Esophagus muscularis mucosa (tissue), 4 donors: ENCODE results near the gene UBASH3B. TPM values are rescaled to one million over a fixed set of nuclear protein-coding genes. Genes with fewer than 3 reads are reported as not detected.
A peak's percentile ranks its signal among the peaks of the same experiment; 100 is the strongest.

ENCODE experiments used
- DNase-seq: peaks from one replicate; pipeline ENCODE4 v3.0.0-alpha.2; 2017; ENCODE audit errors: extremely low spot score
- H3K27ac ChIP-seq, 4 donors: fragments of 200-600 bp; sonication (generic); replicated peaks in 1 of 4; 1 replicate in 3 of 4; 2 replicates in 1 of 4; pipeline ENCODE4 v1.5.1; 2016 to 2019; ENCODE audit warnings: mild to moderate bottlenecking in 1 of 4
- H3K27me3 ChIP-seq, 4 donors: fragments of 200-600 bp; sonication (generic); one replicate each; pipeline versions ENCODE4 v1.5.1 to v1.6.0; 2016 to 2019
- H3K36me3 ChIP-seq, 4 donors: fragments of 200-600 bp; sonication (generic); one replicate each; pipeline ENCODE4 v1.5.1; 2016 to 2019
- H3K4me1 ChIP-seq, 4 donors: fragments of 200-600 bp; sonication (generic); one replicate each; pipeline ENCODE4 v1.5.1; 2016 to 2019
- H3K4me3 ChIP-seq, 4 donors: fragments of 200-600 bp; sonication (generic); 1 replicate in 2 of 4; 2 replicates in 2 of 4; pipeline ENCODE4 v1.5.1; 2016 to 2019; ENCODE audit warnings: mild to moderate bottlenecking in 4 of 4, moderate library complexity in 1 of 4
- H3K9me3 ChIP-seq, 4 donors: fragments of 200-600 bp; sonication (generic); 1 replicate in 3 of 4; 2 replicates in 1 of 4; pipeline ENCODE4 v1.5.1; 2016 to 2019
- EP300 ChIP-seq: sonication (generic); formaldehyde crosslinking; IDR thresholded peaks from one replicate; pipeline ENCODE4 v1.6.1; 2017; ENCODE audit warnings: antibody characterized with exemption
- POLR2A ChIP-seq: fragments of 450-650 bp; IDR thresholded peaks from one replicate; pipeline ENCODE4 v1.6.1; 2017; ENCODE audit warnings: antibody characterized with exemption, moderate library complexity, mild to moderate bottlenecking, low read depth
- POLR2AphosphoS5 ChIP-seq, 2 donors: sonication (generic); formaldehyde crosslinking; IDR thresholded peaks; one replicate each; pipeline ENCODE4 v1.6.1; 2017; ENCODE audit warnings: antibody characterized with exemption in 2 of 2
- WGBS: methylation state at CpG from one replicate; pipeline ENCODE4 v1.1.5; 2018; 5-methylcytosine and 5-hydroxymethylcytosine counted together
- intact Hi-C: fragments of 100-400 bp; cut with DNase I; formaldehyde crosslinking; loops from one replicate; pipeline ENCODE4 v1.15.1; 2023
- total RNA-seq, 4 donors: library from RNA; depleted of rRNA; stranded (reverse); fragments of >200 nt; gene quantifications; one replicate each; pipeline versions ENCODE4 v1.1.0 to v1.2.1, GENCODE V29; 2016
- TF ChIP-seq, protein P1 (sequence below), 3 experiments: fragments of 200-600 bp in 2 of 3; fragments of 450-650 bp in 1 of 3; sonication (generic) in 2 of 3; IDR thresholded peaks; one replicate each; pipeline ENCODE4 v1.5.1; 2017 to 2019; ENCODE audit warnings: antibody characterized with exemption in 3 of 3, mild to moderate bottlenecking in 2 of 3, moderate library complexity in 1 of 3

The UBASH3B gene
- total RNA-seq, 4 donors from 2014 or later, result 0.42 to 6.8 (median 1.7) TPM

DNA sequence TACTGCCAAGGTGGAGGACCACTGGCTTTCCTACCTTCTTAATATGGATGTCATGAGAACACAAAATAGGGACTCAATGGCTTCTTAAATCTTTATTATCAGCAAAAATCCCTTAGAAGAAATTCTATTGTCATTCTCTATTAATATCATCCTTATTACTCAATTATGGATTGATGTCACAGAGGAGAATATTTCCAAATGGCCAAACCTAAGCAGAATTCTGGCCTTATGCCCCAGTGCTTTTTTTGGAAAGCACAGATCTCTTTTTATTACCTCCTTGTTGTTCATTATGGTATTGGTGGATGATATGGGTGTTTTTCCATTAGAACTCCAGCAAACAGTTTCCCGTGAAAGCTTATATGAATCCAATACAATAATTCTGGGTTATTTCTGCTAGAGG is 192.7 kb downstream of the UBASH3B start:
- no peaks in the 10 kb centered on the region for H3K4me1 ChIP-seq
- no peak for DNase-seq
- TF ChIP-seq POLR2AphosphoS5 (IDR thresholded peaks at IDR 0.05), result no peak
- no peak for TF ChIP-seq EP300
- TF ChIP-seq, protein P1, sequence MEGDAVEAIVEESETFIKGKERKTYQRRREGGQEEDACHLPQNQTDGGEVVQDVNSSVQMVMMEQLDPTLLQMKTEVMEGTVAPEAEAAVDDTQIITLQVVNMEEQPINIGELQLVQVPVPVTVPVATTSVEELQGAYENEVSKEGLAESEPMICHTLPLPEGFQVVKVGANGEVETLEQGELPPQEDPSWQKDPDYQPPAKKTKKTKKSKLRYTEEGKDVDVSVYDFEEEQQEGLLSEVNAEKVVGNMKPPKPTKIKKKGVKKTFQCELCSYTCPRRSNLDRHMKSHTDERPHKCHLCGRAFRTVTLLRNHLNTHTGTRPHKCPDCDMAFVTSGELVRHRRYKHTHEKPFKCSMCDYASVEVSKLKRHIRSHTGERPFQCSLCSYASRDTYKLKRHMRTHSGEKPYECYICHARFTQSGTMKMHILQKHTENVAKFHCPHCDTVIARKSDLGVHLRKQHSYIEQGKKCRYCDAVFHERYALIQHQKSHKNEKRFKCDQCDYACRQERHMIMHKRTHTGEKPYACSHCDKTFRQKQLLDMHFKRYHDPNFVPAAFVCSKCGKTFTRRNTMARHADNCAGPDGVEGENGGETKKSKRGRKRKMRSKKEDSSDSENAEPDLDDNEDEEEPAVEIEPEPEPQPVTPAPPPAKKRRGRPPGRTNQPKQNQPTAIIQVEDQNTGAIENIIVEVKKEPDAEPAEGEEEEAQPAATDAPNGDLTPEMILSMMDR (IDR thresholded peaks at IDR 0.05), result no peak
- no peak for TF ChIP-seq POLR2A
- H3K36me3 ChIP-seq, result no peaks in the 10 kb centered on the region
- no peak overlapping the region for H3K4me3 ChIP-seq
- no peaks in the 10 kb centered on the region for H3K9me3 ChIP-seq
- intact Hi-C loops, result no loop called here
- H3K27ac ChIP-seq, result no peak overlapping the region
- 88% methylated on average over 1 of the region's 1 CpG for WGBS
- peaks cover 0 to 24% (median 0%) of the 10 kb centered on the region in 4 donors for H3K27me3 ChIP-seq

DNA sequence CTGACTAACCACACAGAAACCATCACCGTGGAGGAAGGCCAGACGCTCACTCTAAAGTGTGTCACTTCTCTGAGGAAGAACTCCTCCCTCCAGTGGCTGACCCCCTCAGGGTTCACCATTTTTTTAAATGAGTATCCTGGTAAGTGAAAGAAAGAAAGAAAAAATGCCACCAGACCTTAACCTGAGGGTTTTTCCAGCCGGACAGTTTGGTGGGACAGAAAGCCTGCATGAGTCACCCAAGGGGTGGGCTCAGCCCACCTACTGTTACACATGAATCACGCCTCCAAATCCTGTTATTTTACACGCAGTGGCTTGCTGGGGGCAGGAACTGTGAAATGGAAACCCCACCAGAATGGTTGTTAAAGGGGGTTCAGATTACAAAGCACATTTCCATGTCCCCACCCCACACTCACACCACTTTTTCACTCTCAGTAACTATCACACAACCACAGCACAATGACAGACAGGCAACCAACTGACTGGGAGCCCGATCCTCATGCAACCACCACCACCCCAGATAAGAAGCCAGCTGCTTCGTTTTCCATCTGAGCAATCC is 194.6 kb downstream of the UBASH3B start:
- no peaks in the 10 kb centered on the region for H3K36me3 ChIP-seq
- intact Hi-C loops, result loop anchor here (5.0 kb wide), 2 partner anchors 53 to 218 kb away; no protein-coding TSS in a partner anchor
- no peak overlapping the region for H3K4me3 ChIP-seq
- H3K27me3 ChIP-seq, result peaks cover 0 to 27% (median 0%) of the 10 kb centered on the region in 4 donors
- peak; percentile 84 for DNase-seq
- H3K9me3 ChIP-seq, result no peaks in the 10 kb centered on the region
- WGBS, result 59% methylated on average over 7 of the region's 7 CpGs
- TF ChIP-seq POLR2A (no peak), POLR2AphosphoS5 (IDR thresholded peaks at IDR 0.05) (no peak), EP300 (no peak)
- TF ChIP-seq, protein P1 (IDR thresholded peaks at IDR 0.05), result no peak
- no peak overlapping the region for H3K27ac ChIP-seq
- H3K4me1 ChIP-seq, result no peaks in the 10 kb centered on the region

- WGBS, result 80% methylated on average over 12 of the region's 12 CpGs
- intact Hi-C loops, result loop anchor here (5.0 kb wide), 2 partner anchors 54 to 219 kb away; no protein-coding TSS in a partner anchor
Observed at GRCh38 chr11:122851366-122851966, 195.9 kb downstream of the UBASH3B start.

DNA sequence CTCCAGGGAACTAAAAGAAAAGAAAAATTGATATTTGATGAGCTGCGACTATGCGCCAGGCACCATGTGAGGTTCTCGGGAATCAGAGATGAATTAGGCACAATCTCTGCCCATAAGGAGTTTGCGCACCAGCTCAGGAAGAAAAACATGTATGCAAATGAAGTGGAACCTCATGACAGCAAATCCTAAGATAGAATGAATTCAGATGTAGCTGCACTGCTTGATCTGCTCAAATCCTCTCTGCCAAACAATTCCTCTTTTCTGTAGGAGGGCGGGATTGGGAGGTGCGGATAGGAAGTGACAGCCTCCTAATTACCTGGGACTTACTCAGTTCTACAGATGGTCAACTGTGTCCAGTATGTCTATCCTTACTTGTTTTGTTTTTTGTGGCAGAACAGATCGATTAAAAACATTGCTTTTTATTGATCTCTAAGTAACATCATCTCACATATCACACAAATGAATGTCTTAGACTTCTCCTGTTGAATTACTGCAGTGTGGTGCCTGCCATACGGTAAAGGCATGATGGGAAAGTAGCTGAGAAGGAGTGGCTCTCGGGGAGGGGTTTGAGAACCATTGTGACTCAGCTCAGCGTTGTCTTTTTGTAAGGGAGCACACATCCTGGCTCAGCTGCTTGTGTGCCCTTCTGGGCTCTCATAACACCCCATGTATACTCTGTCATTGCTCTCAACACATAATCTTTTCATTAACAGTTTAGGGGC is 196.7 kb downstream of the UBASH3B start:
- DNase-seq, result no peak
- intact Hi-C loops, result loop anchor here (5.0 kb wide), 2 partner anchors 55 to 220 kb away; no protein-coding TSS in a partner anchor
- no peaks in the 10 kb centered on the region for H3K9me3 ChIP-seq
- H3K36me3 ChIP-seq, result no peaks in the 10 kb centered on the region
- no peaks in the 10 kb centered on the region for H3K4me1 ChIP-seq
- no peak overlapping the region for H3K4me3 ChIP-seq
- TF ChIP-seq POLR2A (no peak), EP300 (no peak), POLR2AphosphoS5 (IDR thresholded peaks at IDR 0.05) (no peak)
- TF ChIP-seq, protein P1 (IDR thresholded peaks at IDR 0.05), result no peak
- H3K27me3 ChIP-seq, result peaks cover 0 to 27% (median 0%) of the 10 kb centered on the region in 4 donors
- WGBS, result 84% methylated on average over 10 of the region's 10 CpGs
- no peak overlapping the region for H3K27ac ChIP-seq

More at GRCh38 chr11:122851366-122851966, 195.9 kb downstream of the UBASH3B start:
- H3K4me3 ChIP-seq, result no peak overlapping the region
- no peak for TF ChIP-seq EP300
- TF ChIP-seq, protein P1 (IDR thresholded peaks at IDR 0.05), result no peak
- no peak for TF ChIP-seq POLR2AphosphoS5 (IDR thresholded peaks at IDR 0.05)
- TF ChIP-seq POLR2A, result no peak
- peaks cover 0 to 27% (median 0%) of the 10 kb centered on the region in 4 donors for H3K27me3 ChIP-seq
- DNase-seq, result peak; percentile 62
- no peaks in the 10 kb centered on the region for H3K9me3 ChIP-seq
- no peaks in the 10 kb centered on the region for H3K4me1 ChIP-seq
- no peak overlapping the region for H3K27ac ChIP-seq
- H3K36me3 ChIP-seq, result no peaks in the 10 kb centered on the region
